ENCODE data around the gene FMN2.

Gene FMN2

DNA sequence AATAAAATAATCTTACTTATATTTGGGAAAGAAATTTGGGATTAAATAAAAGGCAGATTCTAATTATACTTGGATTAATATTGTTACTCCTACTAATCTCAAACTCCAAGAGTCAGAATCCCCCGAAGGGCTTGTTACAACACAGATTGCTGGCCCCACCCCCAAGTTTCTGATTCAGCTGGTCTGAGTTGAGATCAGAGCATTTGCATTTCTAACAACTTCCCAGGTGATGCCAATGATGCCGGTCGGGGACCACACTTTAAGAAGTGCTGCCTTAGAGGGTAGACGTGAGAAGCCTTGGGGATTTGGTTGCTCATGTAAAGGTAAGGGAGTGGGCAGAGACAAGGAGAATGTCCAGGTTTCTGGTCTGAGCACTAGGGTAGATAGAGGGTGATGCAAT lies 47.2 kb downstream of the FMN2 start:
- H3K79me2 ChIP-seq (ENCODE audit: control insufficient read depth, insufficient read depth, low read length, unreplicated experiment) = no peaks in the 10 kb centered on the region
- H3K36me3 ChIP-seq (ENCODE audit: insufficient read depth, low read length) = no peaks in the 10 kb centered on the region
- H2AFZ ChIP-seq (ENCODE audit: low read length, unreplicated experiment) = no peak overlapping the region
- H3K4me3 ChIP-seq (ENCODE audit: low read depth, low read length) = no peak overlapping the region
- no peaks in the 10 kb centered on the region for H3K4me1 ChIP-seq (ENCODE audit: control insufficient read depth, insufficient read depth, low read length, unreplicated experiment)
- H3K27me3 ChIP-seq (ENCODE audit: insufficient read depth, low read length) = no peaks in the 10 kb centered on the region
- H3K27ac ChIP-seq (ENCODE audit: low read depth, low read length) = no peak overlapping the region

DNA sequence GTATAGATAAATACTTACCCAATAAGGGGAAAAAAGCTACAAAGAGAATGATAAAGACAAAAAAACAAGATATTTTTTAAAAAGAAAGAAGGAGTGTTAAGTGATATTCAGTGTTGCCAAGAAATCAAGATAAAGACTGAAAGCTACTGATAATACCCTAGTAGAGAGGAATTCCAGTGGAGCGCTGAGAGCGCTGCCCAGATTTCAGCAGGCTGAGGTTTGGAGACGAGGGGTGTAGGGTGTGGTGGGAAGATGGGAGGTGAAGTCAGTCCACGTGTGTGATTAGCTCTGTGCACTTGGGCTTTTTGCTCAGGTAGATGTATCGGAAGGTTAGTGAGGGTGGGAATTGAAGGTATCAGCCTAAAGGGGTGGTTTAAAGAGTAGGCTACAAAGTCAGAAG lies 47.8 kb downstream of the FMN2 start:
- no peaks in the 10 kb centered on the region for H3K4me1 ChIP-seq (ENCODE audit: control insufficient read depth, insufficient read depth, low read length, unreplicated experiment)
- H3K27me3 ChIP-seq (ENCODE audit: insufficient read depth, low read length) = no peaks in the 10 kb centered on the region
- H3K79me2 ChIP-seq (ENCODE audit: control insufficient read depth, insufficient read depth, low read length, unreplicated experiment) = no peaks in the 10 kb centered on the region
- H3K36me3 ChIP-seq (ENCODE audit: insufficient read depth, low read length) = no peaks in the 10 kb centered on the region
- H3K27ac ChIP-seq (ENCODE audit: low read depth, low read length) = no peak overlapping the region
- H3K4me3 ChIP-seq (ENCODE audit: low read depth, low read length) = no peak overlapping the region
- no peak overlapping the region for H2AFZ ChIP-seq (ENCODE audit: low read length, unreplicated experiment)

DNA sequence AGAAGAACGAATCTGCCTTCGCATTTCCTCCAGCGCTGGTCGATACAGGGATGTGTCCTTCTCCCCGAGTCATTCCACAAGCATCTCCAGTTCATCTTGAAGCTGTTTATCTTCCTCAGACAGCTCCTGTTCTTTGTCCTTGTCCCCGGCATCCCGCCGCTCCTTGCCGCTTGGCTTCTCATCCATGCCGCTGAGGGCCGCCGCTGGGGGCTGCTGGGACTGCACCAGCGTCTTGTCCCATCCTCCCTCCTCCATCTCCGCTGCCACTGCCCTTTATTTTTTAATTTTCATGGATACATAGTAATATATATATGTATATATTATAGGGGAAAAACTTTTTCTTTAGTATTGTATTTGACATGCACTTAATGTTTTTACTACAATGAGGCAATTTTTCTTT lies 53.4 kb downstream of the FMN2 start:
- no peak overlapping the region for H3K4me3 ChIP-seq (ENCODE audit: low read depth, low read length)

DNA sequence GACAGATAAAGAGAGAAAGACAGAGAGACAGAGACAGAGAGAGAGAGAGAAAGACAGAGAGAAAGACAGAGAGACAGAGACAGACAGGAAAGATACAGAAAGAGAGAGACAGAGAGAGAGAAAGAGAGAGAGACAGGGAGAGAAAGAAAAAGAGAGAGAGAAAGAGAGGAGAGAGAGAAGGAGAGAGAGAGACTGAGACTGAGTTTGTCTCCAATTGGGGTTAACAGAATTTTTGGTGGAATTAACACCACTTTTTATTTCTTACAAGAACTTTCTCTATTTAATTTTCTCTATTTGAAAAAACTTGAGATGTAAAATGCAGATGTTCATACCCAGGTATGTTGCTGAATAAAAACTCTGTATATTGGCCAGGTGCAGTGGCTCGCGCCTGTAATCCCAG lies 56.6 kb downstream of the FMN2 start:
- Histone ChIP-seq H3K36me3 (ENCODE audit: insufficient read depth, low read length) (no peaks in the 10 kb centered on the region), H3K27me3 (ENCODE audit: insufficient read depth, low read length) (no peaks in the 10 kb centered on the region), H3K4me1 (ENCODE audit: control insufficient read depth, insufficient read depth, low read length, unreplicated experiment) (peaks cover 5% of the 10 kb centered on the region), H3K4me3 (ENCODE audit: low read depth, low read length) (no peak overlapping the region), H3K27ac (ENCODE audit: low read depth, low read length) (no peak overlapping the region), H3K79me2 (ENCODE audit: control insufficient read depth, insufficient read depth, low read length, unreplicated experiment) (no peaks in the 10 kb centered on the region), H2AFZ (ENCODE audit: low read length, unreplicated experiment) (no peak overlapping the region)

More for the DNA sequence above, 53.4 kb downstream of the FMN2 start:
- Histone ChIP-seq H3K36me3 (ENCODE audit: insufficient read depth, low read length) (no peaks in the 10 kb centered on the region), H3K27me3 (ENCODE audit: insufficient read depth, low read length) (no peaks in the 10 kb centered on the region), H3K79me2 (ENCODE audit: control insufficient read depth, insufficient read depth, low read length, unreplicated experiment) (no peaks in the 10 kb centered on the region), H3K4me1 (ENCODE audit: control insufficient read depth, insufficient read depth, low read length, unreplicated experiment) (no peaks in the 10 kb centered on the region), H2AFZ (ENCODE audit: low read length, unreplicated experiment) (no peak overlapping the region), H3K27ac (ENCODE audit: low read depth, low read length) (no peak overlapping the region)

GRCh38 chr1:240149484-240150094 lies 57.9 kb downstream of the FMN2 start:
- Histone ChIP-seq H2AFZ (ENCODE audit: low read length, unreplicated experiment) (no peak overlapping the region), H3K4me1 (ENCODE audit: control insufficient read depth, insufficient read depth, low read length, unreplicated experiment) (peaks cover 5% of the 10 kb centered on the region), H3K27me3 (ENCODE audit: insufficient read depth, low read length) (no peaks in the 10 kb centered on the region), H3K36me3 (ENCODE audit: insufficient read depth, low read length) (no peaks in the 10 kb centered on the region), H3K27ac (ENCODE audit: low read depth, low read length) (no peak overlapping the region), H3K79me2 (ENCODE audit: control insufficient read depth, insufficient read depth, low read length, unreplicated experiment) (no peaks in the 10 kb centered on the region), H3K4me3 (ENCODE audit: low read depth, low read length) (no peak overlapping the region)

- H3K79me2 ChIP-seq (ENCODE audit: control insufficient read depth, insufficient read depth, low read length, unreplicated experiment) = no peaks in the 10 kb centered on the region
- no peak overlapping the region for H3K27ac ChIP-seq (ENCODE audit: low read depth, low read length)
- H3K36me3 ChIP-seq (ENCODE audit: insufficient read depth, low read length) = no peaks in the 10 kb centered on the region
- peaks cover 5% of the 10 kb centered on the region for H3K4me1 ChIP-seq (ENCODE audit: control insufficient read depth, insufficient read depth, low read length, unreplicated experiment)
- H2AFZ ChIP-seq (ENCODE audit: low read length, unreplicated experiment) = no peak overlapping the region
- H3K27me3 ChIP-seq (ENCODE audit: insufficient read depth, low read length) = no peaks in the 10 kb centered on the region
- H3K4me3 ChIP-seq (ENCODE audit: low read depth, low read length) = no peak overlapping the region
Observed at GRCh38 chr1:240151136-240151735, 59.6 kb downstream of the FMN2 start.

DNA sequence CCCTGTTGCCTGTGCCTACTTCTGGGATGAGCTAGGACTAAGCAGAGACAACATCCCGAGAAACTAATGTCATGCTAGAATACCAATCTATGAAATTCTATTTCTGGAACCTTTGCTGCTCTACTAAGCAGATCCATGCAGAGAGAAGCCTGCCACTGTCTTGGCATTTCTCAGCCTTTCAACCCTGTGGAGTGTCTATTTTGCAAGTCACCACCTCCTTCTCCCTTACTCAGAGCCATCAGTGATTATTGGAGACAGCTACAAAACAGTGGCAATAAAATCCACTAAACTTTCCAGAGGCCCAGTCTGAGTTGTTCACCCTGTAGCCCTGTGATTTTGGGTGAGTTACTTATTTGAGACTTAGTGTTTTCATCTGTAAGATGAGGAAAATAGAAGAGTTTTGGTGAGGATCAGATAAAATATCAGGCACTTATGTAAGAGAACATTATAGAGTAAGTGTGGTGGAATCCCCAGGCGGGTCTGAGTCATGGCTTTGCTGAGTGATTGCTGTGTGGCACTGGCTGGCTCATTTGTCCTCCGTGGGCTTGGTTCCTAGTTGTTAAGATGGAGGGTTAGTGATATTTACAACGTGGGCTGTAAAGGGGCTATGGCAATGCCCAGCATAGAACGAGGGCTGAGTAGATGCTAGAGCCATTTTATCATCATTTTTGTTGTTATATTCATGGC lies 61.1 kb downstream of the FMN2 start:
- H3K36me3 ChIP-seq (ENCODE audit: insufficient read depth, low read length) = no peaks in the 10 kb centered on the region
- no peaks in the 10 kb centered on the region for H3K79me2 ChIP-seq (ENCODE audit: control insufficient read depth, insufficient read depth, low read length, unreplicated experiment)
- H2AFZ ChIP-seq (ENCODE audit: low read length, unreplicated experiment) = no peak overlapping the region
- no peaks in the 10 kb centered on the region for H3K27me3 ChIP-seq (ENCODE audit: insufficient read depth, low read length)
- no peak overlapping the region for H3K27ac ChIP-seq (ENCODE audit: low read depth, low read length)
- H3K4me3 ChIP-seq (ENCODE audit: low read depth, low read length) = no peak overlapping the region
- H3K4me1 ChIP-seq (ENCODE audit: control insufficient read depth, insufficient read depth, low read length, unreplicated experiment) = peaks cover 5% of the 10 kb centered on the region

DNA sequence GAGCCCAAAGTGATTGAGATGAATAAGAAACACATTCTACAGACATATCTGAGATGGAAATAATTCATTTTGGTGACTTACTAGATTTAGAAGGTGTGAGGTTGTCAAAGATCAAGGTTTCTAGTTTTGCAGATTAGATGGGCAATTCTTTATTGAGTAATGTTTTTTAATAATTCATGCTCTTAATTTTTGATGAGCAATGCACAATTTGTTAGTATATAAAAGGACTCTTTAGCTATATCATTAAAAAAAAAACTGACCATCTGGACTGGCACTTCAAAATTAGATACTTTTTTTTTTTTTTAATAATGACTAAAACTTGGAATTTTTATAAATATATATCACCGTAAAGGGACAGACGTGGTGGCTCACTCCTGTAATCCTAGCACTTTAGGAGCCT lies 63.9 kb downstream of the FMN2 start:
- H3K27me3 ChIP-seq (ENCODE audit: insufficient read depth, low read length) = no peaks in the 10 kb centered on the region
- no peak overlapping the region for H3K4me3 ChIP-seq (ENCODE audit: low read depth, low read length)

GRCh38 chr1:240164742-240165141 lies 73.1 kb downstream of the FMN2 start:
- Histone ChIP-seq H3K79me2 (ENCODE audit: control insufficient read depth, insufficient read depth, low read length, unreplicated experiment) (no peaks in the 10 kb centered on the region), H3K4me3 (ENCODE audit: low read depth, low read length) (no peak overlapping the region), H3K27ac (ENCODE audit: low read depth, low read length) (no peak overlapping the region), H3K4me1 (ENCODE audit: control insufficient read depth, insufficient read depth, low read length, unreplicated experiment) (no peaks in the 10 kb centered on the region), H3K27me3 (ENCODE audit: insufficient read depth, low read length) (no peaks in the 10 kb centered on the region), H2AFZ (ENCODE audit: low read length, unreplicated experiment) (no peak overlapping the region), H3K36me3 (ENCODE audit: insufficient read depth, low read length) (0 out of 2 replicates have a peak, but pooled peaks cover 3% of the 10 kb centered on the region)

More for the DNA sequence above, 63.9 kb downstream of the FMN2 start:
- Histone ChIP-seq H2AFZ (ENCODE audit: low read length, unreplicated experiment) (no peak overlapping the region), H3K79me2 (ENCODE audit: control insufficient read depth, insufficient read depth, low read length, unreplicated experiment) (no peaks in the 10 kb centered on the region), H3K4me1 (ENCODE audit: control insufficient read depth, insufficient read depth, low read length, unreplicated experiment) (peaks cover 5% of the 10 kb centered on the region), H3K36me3 (ENCODE audit: insufficient read depth, low read length) (no peaks in the 10 kb centered on the region), H3K27ac (ENCODE audit: low read depth, low read length) (no peak overlapping the region)

- Histone ChIP-seq H3K79me2 (ENCODE audit: control insufficient read depth, insufficient read depth, low read length, unreplicated experiment) (no peaks in the 10 kb centered on the region), H3K36me3 (ENCODE audit: insufficient read depth, low read length) (0 out of 2 replicates have a peak, but pooled peaks cover 3% of the 10 kb centered on the region), H3K27me3 (ENCODE audit: insufficient read depth, low read length) (no peaks in the 10 kb centered on the region), H3K4me3 (ENCODE audit: low read depth, low read length) (no peak overlapping the region), H2AFZ (ENCODE audit: low read length, unreplicated experiment) (no peak overlapping the region), H3K4me1 (ENCODE audit: control insufficient read depth, insufficient read depth, low read length, unreplicated experiment) (no peaks in the 10 kb centered on the region), H3K27ac (ENCODE audit: low read depth, low read length) (no peak overlapping the region)
Observed at GRCh38 chr1:240169188-240169587, 77.5 kb downstream of the FMN2 start.

DNA sequence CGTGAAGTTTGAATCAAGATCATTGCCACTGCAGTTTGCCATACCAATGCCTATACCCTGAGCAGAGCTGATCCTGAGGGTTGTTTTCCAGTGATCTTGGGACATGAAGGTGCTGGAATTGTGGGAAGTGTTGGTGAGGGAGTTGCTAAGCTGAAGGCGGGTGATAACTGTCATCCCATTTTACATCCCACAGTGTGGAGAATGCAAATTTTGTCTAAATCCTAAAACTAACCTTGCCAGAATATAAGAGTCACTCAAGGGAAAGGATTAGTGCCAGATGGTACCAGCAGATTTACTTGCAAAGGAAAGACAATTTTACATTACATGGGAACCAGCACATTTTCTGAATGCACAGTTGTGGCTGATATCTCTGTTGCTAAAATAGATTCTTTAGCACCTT lies 78.6 kb downstream of the FMN2 start:
- Histone ChIP-seq H3K36me3 (ENCODE audit: insufficient read depth, low read length) (0 out of 2 replicates have a peak, but pooled peaks cover under 1% of the 10 kb centered on the region), H3K27ac (ENCODE audit: low read depth, low read length) (no peak overlapping the region), H3K4me1 (ENCODE audit: control insufficient read depth, insufficient read depth, low read length, unreplicated experiment) (no peaks in the 10 kb centered on the region), H3K79me2 (ENCODE audit: control insufficient read depth, insufficient read depth, low read length, unreplicated experiment) (no peaks in the 10 kb centered on the region), H3K4me3 (ENCODE audit: low read depth, low read length) (no peak overlapping the region), H3K27me3 (ENCODE audit: insufficient read depth, low read length) (no peaks in the 10 kb centered on the region), H2AFZ (ENCODE audit: low read length, unreplicated experiment) (no peak overlapping the region)

Data from ACC112 (cell line).